GM03348 (cell line): ENCODE measurements around the gene BCL2L2.

Source experiments
- DNase-seq: peaks from one replicate; pipeline ENCODE4 v3.0.0; 2012; ENCODE audit warnings: low spot score

BCL2L2 gene

DNA sequence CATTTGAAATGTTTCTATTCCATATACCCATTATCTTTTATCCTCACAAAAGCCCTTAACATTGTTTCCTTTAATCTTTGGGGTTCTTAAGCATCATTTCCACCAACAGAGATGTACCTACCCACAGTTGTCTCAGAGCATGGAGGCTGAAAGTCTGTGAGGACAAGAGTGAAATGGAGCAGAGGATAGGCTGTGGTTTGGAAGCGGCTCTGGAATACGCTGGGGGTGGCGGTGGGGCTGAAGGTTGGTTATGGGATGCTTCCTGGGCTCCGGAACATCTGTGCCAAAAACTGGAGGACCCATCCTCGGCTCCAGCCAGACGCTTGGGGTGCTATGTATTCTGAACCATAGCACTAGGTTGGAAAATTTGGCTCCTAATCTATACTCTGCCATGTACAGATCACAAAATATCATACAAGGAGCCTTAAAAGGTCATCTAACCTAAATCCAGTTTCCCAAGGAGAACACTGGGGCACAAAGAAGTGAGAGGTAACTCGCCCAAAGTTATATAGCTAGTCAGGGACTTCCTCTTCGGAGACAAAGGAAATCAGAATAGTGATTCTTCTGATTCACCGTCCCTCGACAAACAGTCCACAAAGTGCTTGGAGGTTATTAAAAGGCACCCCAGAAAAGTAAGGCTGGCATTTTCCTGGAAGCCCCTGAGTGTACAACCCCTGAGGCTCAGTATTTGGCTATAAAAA is 6.5 kb upstream of the BCL2L2 start:
- DNase-seq: no peak

DNA sequence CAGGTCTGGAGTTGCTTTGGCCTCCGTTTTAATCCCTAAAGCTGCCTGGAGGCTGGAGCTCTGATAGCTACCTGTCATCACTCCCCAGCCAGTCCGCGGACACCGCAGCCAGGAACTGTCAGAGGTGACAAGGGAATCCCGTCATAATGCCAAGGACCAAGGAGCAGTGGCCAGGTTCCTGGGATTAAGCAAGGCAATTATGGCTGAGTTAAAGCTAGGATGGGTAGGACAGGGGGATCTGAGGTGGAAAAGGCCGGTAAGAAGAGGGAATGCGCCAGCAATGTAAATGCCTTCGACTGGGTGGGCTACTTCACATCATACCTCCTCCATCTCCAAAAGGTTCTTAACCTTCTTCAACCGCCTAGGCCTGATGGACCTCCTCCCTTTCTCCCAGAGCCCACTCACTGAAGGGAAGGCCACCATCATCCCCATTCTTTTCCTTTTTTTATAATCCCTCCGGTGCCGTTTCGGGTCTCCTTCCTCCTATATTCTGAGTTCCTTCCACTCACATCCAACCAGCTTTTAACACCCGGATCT is 5.9 kb upstream of the BCL2L2 start:
- no peak for DNase-seq

DNA sequence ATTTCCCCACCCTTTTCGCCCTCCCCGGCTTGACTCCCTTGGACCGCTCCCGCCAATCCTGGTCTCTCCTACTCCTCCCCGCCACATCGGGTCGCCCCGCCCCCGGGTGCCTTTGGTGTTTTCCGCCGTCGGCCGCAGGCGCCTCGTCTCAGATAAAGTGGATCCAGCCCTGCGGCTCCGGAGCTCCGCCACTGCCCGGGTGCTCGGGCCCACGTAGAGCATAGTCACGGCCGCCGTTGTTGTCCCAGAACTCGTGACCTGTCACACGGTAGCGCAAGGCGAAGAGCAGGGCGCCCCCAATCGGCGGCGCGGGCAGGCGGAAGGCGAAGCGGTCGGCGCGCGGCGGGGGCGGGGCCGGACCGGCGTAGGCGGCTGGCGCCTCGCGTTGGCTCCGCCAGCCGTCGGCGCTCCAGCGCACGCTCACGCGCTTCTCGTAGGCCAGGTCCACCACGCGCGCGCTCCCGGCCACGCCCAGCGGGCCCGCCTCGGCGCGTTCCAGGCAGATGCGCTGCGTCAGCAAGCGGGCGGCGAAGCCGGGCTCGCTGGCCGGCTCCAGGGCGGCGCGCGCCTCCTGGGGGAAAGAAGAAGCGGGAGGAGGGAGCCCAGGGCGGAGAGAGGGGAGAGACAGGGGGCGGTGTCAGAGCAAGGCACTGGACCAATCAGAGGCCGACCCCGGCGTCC is 5.2 kb upstream of the BCL2L2 start:
- peak; percentile 98 for DNase-seq

DNA sequence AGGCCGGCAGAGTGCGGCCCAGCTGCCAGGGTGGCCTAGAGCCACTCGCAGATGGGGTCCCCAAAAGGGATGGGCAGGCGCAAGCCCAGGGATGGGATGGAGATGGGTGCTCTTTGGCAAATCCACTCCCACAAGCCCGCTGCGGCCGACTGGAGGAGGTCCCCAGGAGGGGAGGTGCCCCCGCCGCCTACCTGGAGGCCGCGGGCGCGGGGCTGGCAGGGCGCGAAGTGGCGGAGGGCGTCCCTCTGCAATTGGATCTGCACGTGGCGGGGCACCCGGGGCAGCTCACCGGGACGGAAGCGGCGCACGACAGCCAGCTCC is 4.7 kb upstream of the BCL2L2 start:
- no peak for DNase-seq

DNA sequence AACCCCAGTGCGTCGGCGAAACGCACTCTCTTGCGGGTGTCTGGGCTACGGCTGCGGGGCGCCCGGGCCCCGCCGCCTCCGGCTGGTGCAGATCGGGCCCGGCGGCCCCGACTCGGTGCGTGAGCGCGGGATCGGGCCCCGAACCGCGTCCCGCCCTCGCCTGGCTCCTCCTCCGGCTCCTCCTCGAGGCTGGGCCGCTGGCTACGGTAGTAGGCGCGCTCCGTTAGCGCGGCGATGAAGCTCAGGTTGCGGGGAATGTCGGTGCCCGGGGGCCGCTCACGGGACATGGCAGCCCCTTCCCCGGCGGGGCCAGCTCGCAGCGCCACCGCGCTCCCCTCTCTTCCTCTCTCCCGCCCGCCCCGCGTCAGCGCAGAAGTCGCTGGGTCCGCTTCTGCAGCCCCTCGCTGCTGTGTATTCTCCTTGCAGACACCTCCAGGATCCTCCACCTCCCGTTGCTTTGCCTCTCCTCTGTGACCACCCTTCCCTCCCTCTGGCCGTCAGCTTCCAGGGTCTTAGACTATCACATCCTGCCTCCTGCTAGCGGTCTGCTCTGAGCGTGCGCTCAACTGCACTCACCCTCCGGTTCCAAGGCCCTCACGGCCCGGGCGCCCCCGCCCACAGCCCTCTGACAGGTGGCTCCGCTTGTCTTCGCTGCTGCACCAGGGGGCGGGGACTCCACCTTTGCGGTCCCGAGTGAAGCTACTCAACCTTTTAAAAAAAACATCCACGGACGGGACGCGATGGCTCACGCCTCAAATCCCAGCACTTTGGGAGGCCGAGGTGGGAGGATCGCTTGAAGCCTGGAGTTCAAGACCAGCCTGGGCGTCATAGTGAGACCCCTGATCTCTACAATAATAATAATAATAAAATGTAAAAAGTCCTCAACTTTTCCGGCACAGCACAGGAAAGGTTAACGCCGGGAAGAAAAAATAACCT is 4.1 kb upstream of the BCL2L2 start, which contains the start of gene PPP1R3E:
PPP1R3E (minus strand) TSS at position 570 of the 936 bp plus-strand sequence; CDS start at position 287, 283 bp downstream.
- peak; percentile 77 for DNase-seq

DNA sequence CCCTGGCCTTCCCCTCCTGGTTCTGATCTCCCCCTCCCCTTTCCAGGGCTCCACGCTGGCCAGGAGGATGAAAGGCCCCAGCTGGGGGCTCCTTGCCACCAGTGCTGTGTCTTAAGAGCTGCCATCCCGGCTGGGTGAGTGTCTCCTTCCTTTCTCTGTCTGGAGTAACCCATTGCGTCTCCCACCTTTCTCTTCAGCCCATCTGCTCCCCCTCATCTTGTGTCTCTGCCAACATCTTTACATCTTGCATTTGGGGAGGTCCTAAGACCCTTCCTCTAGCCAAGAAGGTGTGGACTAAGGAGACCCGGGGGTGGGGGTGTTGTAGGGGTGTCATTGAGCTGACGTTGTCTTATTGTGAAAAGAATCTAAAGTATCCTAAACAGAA is 505 bp downstream of the BCL2L2 start:
- no peak for DNase-seq

DNA sequence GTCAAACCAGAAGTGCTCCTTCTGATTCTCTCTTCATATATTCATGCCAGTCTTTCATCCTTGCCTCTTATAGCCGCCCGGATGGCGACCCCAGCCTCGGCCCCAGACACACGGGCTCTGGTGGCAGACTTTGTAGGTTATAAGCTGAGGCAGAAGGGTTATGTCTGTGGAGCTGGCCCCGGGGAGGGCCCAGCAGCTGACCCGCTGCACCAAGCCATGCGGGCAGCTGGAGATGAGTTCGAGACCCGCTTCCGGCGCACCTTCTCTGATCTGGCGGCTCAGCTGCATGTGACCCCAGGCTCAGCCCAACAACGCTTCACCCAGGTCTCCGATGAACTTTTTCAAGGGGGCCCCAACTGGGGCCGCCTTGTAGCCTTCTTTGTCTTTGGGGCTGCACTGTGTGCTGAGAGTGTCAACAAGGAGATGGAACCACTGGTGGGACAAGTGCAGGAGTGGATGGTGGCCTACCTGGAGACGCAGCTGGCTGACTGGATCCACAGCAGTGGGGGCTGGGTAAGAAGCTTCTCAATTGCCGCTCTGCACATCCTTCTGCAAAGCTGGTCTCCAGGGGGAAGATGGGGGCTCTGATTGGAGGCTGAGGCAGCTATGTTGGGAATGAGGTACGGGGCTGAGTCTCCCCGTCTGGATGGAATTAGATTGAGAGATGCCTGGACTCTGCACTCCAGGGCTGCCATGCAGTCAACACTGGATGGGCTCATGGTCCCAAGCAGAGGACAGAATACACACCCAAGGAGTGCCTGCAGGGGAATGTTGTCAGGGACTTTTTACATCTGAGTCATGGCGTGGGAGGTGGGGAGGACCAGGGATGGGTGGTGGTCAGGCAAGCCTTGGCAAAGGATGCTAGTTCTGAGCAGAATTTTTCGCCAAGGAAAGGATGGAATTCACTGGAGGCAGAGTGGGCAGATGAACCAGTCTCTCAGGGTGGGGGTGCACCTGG is 1.3 kb downstream of the BCL2L2 start:
- DNase-seq: peak; percentile 40

DNA sequence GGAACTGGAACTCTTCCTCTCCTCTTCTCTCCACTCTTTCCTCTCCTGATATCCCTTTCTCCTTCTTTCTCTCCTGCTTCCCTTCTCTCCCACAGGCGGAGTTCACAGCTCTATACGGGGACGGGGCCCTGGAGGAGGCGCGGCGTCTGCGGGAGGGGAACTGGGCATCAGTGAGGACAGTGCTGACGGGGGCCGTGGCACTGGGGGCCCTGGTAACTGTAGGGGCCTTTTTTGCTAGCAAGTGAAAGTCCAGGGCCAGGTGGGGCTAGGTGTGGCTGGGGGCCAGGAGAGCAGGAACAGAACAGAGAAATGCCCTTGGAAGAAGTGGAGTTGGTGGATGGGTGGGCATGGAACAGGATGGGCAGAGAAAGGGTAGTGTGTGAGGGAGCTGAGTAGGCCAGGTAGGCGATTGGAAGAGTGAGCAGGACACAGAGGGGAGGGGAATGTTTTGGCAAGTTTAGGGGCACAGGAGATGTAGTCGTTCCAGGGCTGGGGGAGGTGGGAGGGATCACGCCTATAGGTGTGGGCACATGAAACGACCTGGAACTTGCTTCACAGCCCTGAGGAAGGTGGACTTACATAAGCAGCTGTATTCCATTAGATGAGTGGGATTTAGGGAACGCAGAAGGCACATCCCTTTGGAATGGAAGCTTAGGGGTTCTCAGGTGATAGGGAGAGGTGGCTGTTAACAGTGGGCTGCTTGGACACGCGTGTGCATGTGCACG is 2.2 kb downstream of the BCL2L2 start:
- DNase-seq: no peak

DNA sequence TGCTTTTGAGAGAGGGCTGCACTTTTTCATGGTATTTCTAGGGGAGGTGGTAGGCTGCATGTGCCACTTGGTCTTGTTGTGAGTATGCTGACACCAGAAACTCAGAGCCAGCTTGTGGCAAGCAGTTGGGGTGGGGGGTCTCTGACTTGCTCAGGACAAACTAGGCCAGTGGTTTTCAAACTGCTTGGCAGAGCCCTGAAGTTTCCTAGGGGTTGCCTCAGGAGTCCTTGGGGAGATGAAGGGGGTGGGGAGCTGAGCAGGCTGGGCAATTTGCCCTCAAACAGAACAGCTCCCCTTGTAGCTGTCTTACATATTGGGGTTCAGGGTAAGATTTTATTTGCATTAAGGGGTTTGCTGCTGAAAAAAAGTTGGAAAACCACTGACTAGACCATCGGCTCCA is 3.9 kb downstream of the BCL2L2 start:
- no peak for DNase-seq

DNA sequence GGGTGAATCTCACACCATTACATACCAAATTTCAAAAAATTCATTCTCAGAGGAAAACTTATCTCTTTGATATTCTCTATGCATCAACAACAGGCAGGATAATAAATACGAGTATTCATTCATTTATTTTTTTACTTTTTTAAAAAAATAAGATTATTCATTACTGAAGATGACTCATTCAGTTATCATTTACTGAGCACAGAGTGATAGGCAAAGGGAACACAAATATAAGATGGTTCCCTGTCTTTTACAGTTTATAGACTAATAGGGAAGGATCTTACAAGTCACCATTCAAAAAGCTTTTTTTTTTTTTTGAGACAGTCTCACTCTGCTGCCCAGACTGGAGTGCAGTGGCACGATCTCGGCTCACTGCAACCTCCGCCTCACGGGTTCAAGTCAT is 9.7 kb downstream of the BCL2L2 start:
- DNase-seq: no peak

DNA sequence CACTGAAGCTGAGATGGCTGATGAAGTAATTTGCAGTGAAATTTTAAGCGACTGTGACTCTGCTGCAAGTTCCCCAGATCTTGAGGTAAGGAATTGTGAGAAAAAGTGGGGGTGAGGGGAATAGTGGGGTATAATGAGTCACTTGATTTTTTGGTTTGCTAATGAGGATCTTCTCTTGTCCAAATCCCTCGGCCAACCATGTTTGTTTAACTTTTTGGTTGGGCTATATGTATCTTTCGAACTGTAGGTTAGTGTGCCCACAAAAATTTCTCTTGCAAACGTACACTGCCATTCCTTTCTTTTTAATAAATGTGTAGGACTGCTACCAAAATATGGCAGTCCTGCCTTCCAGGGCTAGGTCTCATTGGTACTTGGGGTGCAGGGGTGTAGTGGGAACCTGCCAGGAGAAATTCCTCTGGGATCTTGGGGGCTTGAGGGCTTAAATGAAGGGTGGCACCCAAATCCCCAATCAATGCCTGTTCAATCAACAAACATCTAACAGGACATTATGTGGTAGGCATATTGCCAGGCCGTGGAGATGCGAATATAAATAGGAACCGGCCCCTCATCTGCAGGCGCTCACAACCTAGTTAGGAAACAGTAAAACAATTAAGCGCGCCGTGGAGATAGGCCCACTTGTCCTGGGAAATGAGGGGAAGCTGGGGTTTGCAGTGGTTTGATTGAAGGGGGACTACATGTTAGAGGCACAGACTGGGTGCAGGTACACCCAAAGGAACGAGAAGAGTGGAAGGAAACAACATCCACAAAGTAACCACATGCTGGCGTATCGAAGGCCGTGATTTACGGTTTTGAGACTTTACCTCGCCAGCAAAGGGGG is 13.3 kb downstream of the BCL2L2 start:
- DNase-seq: no peak

DNA sequence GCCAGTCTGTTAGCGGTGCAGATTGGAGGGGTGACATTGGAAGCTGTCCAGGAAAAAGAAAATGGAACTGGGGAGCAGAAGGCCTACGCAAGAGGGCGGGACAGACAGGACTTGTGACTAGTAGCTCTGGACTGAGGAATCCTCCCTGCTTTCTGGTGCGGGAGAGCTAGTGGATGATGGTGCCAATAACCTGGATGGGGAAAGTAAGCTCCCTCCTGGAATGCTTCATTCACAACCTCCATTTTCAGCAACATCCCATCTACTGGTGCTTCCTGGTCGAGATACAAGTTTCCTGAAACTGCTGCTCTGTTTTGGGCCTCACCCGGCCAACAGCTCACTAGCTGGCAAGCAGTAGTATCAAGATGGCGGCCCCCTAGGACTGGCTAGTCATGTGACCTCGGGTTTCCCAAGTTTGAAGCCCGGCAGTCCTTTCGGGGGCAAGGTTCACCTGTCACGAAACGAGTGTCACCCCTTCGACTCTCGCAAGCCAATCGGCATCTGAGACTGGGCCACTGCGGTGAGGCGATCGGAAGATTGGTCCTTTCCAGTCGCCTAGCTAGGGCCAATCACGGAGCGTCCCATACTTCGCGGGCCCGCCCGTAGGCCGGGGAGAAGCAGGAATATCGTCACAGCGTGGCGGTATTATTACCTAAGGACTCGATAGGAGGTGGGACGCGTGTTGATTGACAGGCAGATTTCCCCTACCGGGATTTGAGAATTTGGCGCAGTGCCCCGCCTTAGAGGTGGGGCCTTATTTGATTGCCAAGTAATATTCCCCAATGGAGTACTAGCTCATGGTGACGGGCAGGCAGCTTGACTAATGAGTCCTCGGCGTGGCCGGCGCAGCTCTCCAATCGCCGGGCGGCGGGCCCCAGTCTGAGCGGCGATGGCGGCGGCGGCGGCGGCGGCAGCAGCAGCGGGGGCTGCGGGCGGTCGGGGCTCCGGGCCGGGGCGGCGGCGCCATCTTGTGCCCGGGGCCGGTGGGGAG is 14.2 kb downstream of the BCL2L2 start, which contains the start of gene PABPN1:
PABPN1 (plus strand) TSS at position 874 of the 988 bp plus-strand sequence; CDS start at position 887, 13 bp downstream.
- DNase-seq: peak; percentile 98

DNA sequence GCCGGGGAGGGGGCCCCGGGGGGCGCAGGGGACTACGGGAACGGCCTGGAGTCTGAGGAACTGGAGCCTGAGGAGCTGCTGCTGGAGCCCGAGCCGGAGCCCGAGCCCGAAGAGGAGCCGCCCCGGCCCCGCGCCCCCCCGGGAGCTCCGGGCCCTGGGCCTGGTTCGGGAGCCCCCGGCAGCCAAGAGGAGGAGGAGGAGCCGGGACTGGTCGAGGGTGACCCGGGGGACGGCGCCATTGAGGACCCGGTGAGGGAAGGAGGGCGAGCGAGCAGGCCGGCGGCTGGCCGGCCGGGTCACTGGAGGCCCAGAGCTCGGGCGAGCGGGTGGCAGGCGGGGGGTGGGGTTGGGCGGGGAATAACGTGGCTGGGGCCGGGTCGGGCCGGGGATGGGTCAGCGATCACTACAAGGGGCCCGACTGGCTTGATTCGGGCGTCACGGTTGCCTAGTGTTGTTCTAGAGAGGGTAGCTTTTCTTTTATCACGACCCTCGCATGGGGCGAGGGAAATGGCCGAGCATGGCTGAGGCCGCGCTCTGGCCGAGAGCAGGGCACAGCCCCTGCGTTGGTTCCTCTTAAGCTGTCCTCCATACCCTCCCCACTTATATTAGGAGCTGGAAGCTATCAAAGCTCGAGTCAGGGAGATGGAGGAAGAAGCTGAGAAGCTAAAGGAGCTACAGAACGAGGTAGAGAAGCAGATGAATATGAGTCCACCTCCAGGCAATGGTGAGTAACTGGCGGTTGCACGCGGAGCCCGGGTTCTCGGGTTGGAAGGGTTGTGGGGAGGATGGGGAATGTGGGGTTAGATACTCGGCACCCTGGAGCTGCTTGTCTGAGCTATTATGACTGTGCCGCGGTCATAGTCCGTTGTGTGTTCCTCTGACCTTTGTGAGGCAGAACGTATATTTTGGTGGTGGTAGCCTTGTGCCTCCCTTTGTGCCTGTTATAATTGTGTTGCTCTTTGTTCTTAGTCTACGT is 15.2 kb downstream of the BCL2L2 start:
- peak; percentile 82 for DNase-seq

DNA sequence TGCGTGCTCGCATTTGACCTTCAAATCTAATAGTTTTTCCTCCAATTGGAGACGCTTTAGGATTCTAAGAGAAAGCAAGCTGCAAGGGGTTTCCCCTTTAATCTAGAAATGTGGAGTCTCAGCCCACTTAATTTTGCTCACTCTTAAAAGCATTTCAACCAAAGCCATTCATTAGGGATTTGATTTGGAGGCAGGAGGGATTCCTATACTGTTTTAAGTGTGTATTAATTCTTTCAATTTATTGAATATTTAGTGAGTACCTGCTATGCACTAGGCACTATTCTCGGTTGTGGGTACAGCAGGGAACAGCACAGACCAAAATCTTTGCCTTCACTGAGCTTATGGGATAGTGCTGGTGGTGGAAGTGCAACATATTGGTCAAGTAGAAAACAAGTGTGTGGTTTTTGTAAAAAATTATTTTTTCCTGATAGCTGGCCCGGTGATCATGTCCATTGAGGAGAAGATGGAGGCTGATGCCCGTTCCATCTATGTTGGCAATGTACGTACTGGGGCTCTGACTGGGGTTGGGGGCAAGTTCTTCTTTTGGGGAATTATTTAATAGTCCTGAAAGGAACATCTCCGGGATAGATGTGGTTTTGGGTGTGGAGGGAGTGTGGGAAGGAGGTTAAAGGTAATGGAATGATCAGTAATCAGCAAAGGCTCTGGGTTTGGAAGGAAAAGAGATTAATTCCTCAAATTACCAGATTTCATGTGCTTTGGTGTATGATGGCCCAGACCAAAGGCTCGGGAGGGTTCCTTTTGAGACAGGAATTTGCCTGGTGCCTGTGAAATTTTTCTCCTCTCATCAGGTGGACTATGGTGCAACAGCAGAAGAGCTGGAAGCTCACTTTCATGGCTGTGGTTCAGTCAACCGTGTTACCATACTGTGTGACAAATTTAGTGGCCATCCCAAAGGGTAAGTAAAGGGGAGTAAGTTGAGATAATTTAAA is 16.2 kb downstream of the BCL2L2 start:
- no peak for DNase-seq

DNA sequence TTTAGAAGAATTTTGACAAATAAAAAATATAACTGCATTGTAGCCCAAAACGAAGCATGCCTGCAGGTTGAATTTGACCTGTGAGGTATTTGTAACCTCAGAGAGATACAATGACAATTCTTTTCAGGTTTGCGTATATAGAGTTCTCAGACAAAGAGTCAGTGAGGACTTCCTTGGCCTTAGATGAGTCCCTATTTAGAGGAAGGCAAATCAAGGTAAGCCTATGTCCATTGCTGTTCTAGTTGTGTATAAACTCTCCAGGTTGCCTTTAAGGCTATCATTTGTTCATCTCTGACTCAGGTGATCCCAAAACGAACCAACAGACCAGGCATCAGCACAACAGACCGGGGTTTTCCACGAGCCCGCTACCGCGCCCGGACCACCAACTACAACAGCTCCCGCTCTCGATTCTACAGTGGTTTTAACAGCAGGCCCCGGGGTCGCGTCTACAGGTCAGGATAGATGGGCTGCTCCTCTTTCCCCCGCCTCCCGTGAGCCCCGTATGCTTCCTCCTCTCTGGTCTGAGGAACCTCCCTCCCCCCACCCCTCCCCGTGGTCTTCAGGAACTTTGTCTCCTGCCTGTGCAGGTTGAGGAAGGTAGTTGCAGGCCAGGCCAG is 17.3 kb downstream of the BCL2L2 start:
- no peak for DNase-seq

DNA sequence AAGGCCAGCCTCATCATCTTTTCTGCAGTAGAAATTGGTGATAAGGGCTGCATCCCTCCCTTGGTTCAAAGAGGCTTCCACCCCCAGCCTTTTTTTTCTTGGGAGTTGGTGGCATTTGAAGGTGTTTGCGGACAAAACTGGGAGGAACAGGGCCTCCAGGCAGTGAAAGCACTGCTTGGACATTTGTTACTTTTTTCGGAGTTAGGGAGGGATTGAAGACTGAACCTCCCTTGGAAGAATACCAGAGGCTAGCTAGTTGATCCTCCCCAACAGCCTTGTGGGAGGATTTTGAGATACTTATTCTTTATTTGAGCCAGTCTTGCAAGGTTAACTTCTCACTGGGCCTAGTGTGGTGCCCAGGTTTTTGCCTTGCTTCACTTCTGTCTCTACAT is 17.8 kb downstream of the BCL2L2 start:
- no peak for DNase-seq
